ENCODE results near the gene IER2. TPM values are rescaled to one million over a fixed set of nuclear protein-coding genes. Genes with fewer than 3 reads are reported as not detected.
"Not testable (repeated sequence)": the region's sequence is repeated elsewhere in the genome, so short reads cannot be mapped to it uniquely, and the experiment has no call there.

The IER2 gene
- polyA plus RNA-seq, 1 donor: 57.4 TPM

DNA sequence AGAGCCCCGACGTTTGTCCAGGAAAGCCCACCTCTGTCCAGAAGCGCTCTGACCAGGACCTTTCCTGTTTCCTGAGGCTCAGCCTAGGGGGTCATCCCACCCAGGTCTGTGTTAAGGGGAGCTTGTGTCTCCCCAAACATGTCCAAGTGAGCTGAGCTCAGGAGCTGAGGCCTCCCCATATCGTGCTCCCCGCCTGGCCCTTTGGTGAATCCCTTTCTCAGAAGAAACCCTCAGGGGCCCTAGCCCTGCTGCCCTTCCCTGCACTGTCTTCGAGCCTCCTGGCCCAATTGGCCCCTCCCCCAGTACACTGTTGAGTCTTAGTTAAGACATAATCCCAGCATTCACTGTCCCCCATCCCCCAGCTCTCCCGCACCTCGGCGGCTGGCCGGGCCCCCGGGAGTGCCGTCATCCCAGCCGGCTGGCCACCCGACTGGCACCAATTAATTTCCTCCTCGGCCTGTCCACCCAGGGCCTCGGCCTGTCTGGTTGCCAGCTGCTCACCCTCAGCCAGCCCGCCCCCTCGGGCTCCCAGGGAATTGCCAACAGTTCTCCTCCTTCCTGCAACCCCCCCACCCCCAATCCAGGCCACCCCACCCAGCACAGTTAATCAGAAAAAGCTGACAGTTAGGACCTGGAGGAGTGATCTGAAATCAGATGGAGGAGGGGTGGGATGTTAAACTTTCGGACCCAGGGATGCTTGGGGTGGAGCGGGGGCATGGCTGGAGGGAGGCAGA lies 13.6 kb downstream of the IER2 start:
- no peak for DNase-seq (ENCODE audit: low read depth)

DNA sequence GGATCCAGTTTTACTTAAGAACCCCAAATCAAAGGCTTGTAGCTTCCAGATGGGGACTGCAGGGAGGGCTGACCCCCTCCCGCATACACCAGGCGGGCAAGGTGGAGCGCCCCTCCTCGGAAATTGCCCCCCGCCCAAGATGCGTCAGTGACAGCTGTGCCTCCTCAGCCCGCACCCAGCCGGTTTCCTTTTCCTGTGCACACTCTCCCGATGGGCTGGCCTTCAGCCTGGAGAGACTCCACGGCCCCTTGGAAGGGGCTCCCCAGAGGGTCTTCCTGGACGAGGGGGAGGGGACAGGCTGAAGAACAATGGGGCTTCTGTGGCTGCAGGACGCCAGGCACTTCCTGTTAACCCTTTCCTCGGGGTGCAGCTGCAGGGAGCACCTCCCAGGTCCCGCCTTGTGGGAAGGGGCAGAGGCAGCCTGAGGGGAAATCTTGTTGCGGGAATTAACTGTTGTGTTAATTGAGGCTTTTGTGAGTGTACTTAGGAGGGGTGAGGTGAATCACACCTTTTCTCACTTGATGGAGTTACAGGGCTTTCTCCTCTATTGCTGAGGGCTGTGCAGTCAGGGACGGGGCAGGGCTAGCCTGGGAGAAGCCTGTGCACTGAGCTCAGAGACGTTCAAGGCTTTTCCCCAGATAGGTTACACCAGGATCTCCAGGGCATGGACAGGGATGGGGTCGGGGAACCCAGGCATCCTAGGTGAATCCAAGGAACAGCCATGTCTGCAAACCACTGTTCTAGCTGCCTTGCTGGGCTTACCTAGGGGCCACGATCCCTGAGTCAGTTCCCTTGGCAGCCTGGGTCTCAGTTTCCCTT lies 14.3 kb downstream of the IER2 start:
- DNase-seq (ENCODE audit: low read depth): no peak

DNA sequence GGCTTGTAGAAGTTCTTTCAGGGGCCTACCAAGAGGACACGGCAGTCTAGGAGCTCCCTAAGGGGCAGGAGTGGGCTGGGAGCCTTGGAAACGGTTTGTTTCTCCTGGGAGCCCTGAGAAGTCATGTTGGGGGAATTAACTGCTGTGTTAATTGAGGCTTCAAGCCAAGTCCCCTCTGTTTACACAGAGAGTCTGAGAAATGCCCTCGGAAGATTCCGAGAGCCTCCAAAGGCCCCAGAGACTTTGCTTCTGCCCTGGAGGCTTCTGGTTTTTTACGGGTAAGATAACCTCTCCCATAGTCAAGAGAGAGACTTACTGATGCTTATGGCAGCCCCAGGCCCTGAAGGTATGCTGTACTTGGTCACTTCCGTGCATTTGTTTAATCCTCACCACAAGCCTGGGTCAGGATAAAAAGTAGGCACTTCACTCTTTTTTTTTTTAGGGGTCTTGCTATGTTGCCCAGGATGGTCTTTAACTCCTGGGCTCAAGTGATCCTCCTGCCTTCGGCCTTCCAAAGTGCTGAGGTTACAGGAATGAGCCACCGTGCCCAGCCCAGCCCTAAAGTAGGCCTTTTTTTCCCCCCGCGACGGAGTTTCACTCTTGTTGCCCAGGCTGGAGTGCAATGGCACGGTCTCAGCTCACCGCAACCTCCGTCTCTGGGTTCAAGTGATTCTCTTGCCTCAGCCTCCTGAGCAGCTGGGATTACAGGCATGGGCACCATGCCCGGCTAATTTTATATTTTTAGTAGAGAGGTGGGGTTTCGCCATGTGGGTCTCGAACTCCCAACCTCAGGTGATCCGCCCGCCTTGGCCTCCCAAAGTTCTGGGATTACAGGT lies 15.2 kb downstream of the IER2 start:
- DNase-seq (ENCODE audit: low read depth): no peak

DNA sequence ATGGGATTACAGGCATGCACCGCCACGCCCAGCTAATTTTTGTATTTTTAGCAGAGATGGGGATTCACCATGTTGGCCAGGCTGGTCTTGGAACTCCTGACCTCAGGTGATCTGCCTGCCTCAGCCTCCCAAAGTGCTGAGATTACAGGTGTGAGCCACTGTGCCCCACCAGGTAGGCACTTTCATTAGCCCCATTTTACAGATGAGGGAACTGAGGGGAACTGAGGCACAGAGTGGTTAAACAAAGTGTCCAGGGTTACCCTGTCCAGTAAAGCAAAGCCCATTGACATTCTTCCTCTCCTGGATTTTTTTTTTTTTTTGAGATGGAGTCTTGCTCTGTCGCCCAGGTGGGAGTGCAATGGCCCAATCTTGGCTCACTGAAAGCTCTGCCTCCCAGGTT lies 15.9 kb downstream of the IER2 start:
- not testable (repeated sequence) for DNase-seq (ENCODE audit: low read depth)

DNA sequence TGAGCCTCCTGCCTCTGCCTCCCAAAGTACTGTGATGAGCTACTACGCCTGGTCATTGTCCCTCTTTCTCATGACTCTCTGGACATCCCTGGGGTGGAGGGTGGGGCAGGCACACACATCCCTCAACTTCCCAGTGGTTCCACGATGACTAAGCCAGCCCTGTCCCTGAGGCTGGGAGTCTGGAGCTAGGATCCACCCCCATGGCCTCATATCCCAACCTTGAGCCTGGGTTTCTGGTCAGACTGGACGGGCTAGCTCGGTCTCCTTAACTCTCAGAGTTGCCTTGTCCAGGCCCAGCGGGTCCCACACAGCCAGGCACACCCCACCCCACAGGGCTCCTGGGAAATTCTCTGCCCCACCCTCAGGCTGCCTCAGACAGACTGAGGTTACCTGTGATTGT lies 19.6 kb downstream of the IER2 start:
- no peak for DNase-seq (ENCODE audit: low read depth)

DNA sequence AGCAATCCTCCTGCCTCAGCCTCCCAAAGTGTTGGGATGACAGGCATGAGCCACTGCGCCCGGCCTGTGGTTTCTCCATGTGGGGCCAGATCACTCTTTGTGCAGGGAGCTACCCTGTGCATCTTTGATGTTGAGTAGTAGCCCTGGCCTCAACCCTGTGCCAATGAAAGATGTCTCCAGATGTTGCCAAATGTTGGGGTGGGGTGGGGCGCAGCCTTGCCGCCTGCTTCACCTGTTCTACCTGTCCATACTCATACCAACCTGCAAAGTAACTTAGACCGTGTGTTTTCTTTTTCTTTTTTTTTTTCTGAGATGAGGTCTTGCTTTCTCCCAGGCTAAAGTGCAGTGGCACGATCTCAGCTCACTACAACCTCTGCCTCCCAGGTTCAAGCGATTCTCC lies 20.9 kb downstream of the IER2 start:
- DNase-seq (ENCODE audit: low read depth): no peak

DNA sequence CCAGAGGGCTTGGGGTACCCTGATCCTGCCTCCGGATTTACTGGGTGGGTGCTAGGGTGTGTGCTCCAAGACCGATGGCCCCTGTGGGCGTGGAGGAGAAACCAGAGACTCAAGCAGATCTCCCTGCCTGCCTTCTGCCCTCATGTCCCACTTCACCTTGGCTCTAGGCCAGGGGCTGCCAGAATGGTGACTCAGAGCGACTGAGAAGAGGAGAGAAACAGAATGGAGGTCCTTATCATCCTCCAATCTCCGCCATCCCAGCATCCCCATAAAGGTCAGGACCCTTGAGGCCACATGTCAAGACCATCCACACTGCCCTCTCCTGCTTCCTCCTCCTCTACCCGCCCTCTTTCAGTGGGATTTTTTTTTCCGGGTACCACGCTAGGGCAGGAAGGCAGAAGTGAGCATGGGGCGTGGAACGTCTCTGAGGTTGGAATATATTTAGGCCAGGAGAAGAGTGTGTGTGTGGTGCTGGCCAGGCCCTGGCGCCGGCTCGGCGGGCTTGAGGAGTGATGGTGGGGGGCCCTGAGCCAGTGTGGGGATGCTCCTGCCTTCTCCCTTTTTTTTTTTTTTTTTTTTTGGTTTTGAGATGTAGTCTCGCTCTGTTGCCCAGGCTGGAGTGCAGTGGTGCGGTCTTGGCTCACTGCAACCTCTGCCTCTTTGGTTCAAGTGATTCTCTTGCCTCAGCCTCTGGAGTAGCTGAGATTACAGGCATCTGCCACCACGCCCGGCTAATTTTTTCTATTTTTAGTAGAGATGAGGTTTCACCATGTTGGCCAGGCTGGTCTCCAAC lies 22.3 kb downstream of the IER2 start:
- no peak for DNase-seq (ENCODE audit: low read depth)

DNA sequence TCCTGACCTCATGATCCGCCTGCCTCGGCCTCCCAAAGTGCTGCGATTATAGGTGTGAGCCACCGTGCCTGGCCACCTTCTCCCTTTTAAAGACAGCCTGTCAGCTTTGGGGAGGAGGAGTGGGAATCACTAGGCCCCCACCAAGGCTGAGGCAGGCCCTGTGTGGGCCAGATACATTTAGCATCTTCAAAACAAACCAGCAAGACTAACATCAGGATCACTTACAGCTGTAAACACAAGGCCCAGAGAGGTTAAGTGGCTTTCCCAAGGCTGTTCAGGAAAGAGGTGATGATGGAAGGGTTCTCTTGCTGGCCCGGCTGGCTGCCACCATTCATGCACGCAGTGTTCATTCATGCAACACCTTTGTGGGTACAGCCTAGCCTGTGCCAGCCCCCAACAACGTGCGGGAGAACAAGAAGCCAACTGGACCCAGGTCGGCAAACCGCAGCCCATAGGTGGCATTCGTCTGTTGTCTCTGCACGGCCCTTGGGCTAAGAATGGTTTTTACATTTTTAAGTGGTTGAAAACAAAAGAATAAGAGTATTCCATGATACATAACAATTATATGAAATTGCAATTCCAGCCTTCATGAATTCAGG lies 23.0 kb downstream of the IER2 start:
- DNase-seq (ENCODE audit: low read depth): no peak

DNA sequence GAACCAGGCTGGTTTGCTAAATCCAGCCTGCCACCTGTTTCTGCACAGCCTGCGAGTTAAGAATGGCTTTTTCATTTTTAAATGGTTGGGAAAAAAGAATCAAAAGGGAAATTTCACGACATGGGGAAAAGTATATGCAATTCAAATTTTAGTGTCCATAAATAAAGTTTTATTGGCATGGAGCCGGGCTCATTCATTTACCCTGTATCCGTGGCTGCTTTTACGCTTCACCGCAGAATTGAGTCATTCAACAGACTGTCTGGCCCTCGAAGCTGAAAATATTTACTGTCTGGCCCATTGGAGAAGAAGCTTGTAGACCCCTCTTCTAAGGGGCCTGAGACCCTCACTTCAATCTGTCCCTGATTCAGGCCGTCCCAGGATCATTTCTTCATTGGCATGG lies 26.1 kb downstream of the IER2 start:
- no peak for DNase-seq (ENCODE audit: low read depth)

DNA sequence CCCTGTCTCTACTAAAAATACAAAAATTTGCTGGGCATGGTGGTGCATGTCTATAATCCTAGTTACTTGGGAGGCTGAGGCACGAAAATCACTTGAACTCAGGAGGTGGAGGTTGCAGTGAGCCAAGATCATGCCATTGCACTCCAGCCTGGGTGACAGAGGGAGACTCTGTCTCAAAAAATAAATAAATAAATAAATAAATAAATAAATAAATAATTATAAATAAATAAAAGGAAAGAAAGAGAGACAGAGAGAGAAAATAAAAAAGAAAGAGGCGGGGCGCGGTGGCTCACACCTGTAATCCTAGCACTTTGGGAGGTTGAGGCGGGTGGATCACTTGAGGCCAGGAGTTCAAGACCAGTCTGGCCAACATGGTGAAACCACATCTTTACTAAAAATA lies 27.4 kb downstream of the IER2 start:
- not testable (repeated sequence) for DNase-seq (ENCODE audit: low read depth)

DNA sequence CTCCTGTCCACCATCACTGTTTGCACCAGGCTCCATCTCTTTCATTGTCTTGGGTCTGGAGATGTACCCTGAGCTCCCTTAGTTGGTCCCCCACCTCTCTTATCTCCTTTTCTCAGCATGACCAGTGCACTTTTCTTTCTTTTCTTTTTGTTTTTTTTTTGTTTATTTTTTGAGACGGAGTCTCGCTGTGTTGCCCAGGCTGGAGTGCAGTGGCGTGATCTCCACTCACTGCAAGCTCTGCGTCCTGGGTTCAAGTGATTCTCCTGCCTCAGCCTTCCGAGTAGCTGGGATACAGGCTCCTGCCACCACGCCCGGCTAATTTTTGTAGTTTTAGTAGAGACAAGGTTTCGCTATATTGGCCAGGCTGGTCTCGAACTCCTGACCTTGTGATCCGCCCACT lies 28.1 kb downstream of the IER2 start:
- DNase-seq (ENCODE audit: low read depth): not testable (repeated sequence)

DNA sequence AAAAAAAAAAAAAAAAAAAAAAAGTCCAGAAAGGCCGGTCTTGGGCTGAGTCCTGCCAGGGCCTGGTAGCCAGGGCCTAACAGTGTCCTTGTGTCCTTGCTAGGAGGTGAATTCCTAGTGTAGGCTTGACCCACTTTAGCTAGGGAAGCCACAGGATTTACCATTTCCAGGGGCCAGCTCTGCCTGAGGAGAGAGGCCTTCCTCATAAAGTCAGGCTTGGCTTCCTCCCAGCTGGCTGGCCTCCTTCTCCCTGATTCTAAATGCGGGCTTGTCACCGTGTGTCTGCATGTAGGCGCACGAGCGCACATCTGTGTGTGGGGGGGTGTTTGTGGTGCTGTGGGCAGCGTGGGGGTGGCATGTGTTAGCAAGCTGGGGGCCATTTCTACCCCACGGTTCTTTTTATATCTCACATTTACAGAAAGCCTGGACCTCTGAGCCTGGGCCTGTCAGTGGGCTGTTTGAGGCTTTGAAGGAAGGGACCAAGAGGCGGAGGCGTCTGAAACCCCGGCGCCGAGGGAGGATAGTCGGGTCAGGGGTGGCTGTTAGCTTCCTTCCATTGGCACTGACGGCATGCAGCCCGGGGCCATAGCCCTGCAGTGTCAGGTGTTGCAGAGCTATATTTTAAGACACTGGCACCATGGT lies 31.7 kb downstream of the IER2 start:
- no peak for DNase-seq (ENCODE audit: low read depth)

DNA sequence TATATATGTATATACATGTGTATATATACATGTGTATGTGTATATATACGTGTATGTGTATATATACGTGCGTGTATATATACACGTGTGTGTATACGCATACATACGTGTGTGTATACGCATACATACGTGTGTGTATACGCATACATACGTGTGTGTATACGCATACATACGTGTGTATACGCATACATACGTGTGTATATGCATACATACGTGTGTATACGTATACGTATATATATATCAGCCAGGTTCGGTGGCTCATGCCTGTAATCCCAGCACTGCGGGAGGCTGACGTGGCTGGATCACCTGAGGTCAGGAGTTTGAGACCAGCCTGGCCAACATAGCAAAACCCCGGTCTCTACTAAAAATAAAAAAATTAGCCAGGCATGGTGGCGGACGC lies 34.7 kb downstream of the IER2 start:
- DNase-seq (ENCODE audit: low read depth): not testable (repeated sequence)

DNA sequence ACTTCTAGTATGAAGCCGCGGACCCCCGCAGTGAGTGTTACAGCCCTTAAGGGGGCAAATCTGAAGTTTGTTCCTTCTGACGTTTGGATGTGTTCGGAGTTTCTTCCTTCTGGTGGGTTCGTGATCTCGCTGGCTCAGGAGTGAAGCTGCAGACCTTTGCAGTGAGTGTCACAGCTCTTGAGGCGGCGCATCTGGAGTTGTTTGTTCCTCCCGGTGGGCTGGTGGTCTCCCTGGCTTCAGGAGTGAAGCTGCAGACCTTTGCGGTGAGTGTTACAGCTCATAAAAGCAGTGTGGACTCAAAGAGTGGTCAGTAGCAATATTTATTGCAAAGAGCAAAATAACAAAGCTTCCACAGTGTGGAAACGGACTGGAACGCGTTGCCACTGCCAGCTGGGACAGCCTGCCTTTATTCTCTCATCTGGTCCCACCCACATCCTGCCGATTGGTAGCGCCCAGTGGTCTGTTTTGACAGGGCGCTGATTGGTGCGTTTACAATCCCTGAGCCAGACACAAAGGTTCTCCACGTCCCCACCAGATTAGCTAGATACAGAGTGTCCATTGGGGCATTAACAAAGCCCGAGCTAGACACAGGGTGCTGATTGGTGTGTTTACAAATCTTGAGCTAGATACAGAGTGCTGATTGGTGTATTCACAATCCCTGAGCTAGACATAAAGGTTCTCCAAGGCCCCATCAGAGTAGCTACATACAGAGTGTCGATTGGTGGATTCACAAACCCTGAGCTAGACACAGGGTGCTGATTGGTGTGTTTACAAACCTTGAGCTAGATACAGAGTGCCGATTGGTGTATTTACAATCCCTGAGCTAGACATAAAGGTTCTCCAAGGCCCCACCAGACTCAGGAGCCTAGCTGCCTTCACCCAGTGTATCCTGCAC lies 35.8 kb downstream of the IER2 start:
- DNase-seq (ENCODE audit: low read depth): not testable (repeated sequence)

DNA sequence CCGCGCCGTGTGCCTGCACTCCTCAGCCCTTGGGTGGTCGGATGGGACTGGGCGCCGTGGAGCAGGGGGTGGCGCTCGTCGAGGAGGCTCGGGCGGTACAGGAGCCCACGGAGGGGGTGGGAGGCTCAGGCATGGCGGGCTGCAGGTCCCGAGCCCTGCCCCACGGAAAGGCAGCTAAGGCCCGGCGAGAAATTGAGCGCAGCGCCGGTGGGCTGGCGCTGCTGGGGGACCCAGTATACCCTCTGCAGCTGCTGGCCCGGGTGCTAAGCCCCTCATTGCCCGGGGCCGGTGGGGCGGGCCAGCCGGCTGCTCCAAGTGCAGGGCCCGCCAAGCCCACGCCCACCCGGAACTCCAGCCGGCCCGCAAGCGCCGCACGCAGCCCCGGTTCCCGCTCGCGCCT lies 36.5 kb downstream of the IER2 start:
- not testable (repeated sequence) for DNase-seq (ENCODE audit: low read depth)

DNA sequence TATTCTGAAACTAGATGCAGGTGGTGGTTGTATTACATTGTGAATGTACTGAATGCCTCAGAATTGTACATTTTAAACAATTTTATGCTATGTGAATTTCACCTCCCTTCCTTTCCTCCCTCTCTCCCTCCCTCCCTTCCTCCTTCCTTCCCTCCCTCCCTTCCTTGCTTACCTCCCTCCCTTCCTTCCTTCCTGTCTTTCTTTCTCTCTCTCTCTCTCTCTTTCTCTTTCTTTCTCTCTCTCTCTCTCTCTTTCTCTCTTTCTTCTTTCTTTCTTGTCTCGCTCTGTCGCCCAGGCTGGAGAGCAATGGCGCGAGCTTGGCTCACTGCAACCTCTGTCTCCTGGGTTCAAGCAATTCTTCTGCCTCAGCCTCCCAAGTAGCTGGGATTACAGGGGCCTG lies 37.2 kb downstream of the IER2 start:
- DNase-seq (ENCODE audit: low read depth): no peak

DNA sequence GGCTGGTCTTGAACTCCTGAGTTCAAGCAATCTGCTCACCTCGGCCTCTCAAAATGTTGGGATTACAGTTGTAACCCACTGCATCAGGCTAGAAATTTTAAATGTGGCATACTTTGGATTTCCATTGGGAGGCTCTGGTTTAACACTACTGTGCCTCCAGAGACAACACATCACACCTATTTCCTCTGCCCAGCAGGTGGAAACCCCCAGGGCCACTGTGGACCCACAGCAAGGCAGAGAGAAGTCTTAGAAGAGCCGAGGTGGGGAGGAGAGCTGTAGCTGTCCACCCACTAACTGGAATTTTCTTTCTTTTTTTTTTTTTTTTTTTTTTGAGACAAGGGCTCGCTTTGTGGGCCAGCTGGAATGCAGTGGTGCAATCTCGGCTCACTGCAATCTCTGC lies 39.4 kb downstream of the IER2 start:
- no peak for DNase-seq (ENCODE audit: low read depth)

DNA sequence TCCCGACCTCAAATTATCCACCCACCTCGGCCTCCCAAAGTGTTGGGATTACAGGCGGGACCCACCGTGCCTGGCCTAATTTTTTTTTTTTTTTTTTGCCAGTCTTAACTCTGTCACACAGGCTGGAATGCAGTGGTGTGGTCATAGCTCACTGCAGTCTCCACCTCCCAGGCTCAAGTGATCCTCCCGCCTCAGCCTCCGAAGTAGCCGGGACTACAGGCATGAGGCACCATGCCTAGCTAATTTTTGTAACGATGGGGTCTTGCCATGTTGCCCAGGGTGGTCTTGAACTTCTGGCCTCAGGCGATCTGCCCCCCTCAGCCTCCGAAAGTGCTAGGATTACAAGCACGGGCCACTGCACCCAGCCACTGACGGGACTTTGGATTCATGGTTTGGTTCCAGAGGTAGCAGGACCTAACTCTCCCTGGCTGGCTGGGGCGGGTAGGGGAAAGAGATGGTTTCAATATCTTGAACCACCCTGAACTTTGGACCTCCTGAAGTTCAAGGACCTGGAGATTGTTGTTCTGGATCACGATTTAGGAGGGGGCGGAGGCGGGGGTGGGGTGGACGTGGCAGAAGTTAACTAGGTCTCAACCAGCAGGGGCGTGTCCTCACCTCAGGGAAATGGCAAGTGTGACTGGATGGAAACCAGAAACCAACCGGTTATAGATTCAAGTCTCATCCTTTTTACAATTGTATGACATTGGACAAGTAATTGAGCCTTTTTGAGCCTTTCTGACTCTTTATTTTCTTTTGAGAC lies 40.8 kb downstream of the IER2 start:
- no peak for DNase-seq (ENCODE audit: low read depth)

DNA sequence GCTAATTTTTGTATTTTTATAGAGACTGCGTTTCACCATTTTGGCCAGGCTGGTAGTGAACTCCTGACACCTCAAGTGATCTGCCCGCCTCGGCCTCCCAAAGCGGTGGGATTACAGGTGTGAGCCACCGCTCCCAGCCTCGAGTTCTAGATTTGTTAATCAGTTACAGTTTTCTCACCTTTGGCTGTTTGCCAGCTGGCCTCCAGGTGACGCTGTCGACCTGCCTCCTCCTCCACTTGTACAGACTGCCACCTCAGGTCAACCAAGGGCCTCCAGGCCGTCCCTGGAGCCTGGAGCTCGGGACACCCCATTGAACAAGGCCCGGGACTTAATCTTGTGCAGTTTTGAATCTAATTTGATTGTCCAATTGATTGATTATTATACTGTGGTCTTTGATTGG lies 45.5 kb downstream of the IER2 start:
- DNase-seq (ENCODE audit: low read depth): no peak
